Activated CD8-positive, alpha-beta memory T cell treated with anti-CD3 and anti-CD28 coated beads for 48 hours (primary cell): Measurements from ENCODE around the gene ATP8A2.
A peak's percentile ranks its signal among the peaks of the same experiment; 100 is the strongest.
"Not testable (repeated sequence)": the region's sequence is repeated elsewhere in the genome, so short reads cannot be mapped to it uniquely, and the experiment has no call there.

ENCODE experiments used
- DNase-seq, 3 experiments: peaks; one replicate each; pipeline ENCODE4 v3.0.0-alpha.2; 2020; ENCODE audit warnings: low read depth in 2 of 3, low spot score in 2 of 3

ATP8A2 gene

DNA sequence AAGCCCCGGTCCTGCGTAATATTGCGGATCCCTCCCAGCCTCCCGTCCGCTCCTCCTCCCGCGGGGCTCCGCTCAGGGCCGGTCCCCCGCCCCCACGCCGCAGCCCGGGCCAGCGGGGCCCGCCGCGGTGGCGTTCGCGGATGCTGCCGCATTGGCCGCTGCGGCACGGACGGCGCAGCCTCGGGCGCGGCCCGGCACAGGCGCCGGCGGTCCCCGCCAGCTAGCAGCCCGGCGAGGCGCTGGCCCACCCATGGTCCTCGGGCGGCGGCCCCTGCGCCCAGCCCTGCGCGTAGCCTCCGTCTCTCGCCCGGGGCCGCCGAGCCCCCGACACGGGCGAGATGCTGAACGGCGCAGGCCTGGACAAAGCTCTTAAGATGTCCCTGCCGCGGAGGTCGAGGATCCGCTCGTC is at the start of gene ATP8A2:
ATP8A2 (plus strand) TSS at position 100 of the 409 bp plus-strand sequence; CDS start at position 339, 239 bp downstream.
- DNase-seq: no peak

DNA sequence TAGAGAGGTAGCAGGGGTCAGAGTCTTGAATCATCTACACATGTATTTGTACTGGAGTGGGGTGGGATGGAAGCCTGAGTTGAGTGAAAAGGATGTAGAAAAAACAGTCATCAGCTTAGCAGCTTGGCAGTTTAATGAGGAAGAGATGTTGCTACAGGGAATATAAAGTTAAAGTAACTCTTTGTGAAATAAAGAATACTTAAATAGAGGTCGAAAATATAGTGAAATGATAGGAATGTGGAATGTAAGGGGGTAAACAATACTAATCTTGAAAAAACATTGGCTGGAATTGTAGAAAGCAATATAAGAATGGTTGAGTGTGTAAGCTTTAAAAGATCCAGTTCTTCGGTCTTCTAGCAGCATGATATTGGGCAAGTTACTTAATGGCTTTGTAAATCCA is 47.7 kb upstream of the ATP8A2 start:
- DNase-seq: no peak

DNA sequence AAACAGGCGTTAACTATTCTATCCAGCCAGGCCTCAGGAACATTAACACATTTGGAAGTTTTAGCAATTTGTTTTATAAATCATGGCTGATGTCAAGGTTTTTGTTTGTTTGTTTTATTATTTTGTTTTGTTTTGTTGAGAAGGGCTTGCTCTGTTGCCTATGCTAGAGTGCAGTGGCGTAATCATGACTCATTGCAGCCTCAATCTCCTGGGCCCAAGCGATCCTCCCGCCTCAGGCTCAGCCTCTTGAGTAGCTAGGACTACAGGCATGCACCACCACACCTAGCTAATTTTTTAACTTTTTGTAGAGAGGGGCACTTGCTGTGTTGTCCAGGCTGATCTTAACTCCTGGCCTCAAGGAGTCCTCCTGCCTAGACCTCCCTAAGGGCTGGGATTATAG is 42.1 kb upstream of the ATP8A2 start:
- DNase-seq: no peak

DNA sequence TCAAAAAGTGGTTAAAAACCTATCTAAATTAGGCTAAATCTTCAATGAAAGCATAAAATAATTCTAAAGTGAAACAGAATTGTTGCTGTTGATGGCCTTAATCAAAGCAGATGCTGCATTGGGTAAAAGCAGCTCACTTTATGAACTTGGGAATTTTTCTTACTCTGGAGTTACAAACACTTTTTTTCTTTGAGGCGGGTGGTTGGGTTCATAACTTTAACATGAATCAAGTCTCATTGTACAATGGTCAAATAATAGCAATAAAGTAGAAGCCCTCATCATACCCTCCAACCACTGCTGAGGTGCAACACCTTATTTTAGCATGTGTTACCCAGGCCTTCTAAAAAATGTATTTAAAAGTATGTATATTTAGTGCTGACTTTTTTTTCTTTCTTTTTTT is 41.2 kb upstream of the ATP8A2 start:
- no peak for DNase-seq

DNA sequence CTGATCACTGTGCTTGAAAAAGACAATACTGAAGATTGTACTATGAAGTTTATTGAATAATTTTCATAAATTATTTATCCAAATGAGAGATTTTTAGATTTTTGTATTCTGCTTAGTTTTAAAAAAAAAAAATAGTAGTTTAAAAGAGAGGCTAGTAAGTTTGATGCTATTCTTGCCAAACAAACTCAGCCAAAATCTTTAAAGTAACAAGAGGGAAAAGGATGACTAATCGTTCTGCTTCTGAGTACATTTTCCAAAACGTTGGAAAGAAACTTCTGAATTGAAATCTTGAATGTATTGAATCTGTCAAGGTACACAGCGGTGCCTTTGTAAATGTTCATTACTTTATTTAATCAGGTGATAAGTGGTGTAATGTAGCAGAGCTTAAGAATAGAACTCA is 35.9 kb upstream of the ATP8A2 start:
- no peak for DNase-seq

DNA sequence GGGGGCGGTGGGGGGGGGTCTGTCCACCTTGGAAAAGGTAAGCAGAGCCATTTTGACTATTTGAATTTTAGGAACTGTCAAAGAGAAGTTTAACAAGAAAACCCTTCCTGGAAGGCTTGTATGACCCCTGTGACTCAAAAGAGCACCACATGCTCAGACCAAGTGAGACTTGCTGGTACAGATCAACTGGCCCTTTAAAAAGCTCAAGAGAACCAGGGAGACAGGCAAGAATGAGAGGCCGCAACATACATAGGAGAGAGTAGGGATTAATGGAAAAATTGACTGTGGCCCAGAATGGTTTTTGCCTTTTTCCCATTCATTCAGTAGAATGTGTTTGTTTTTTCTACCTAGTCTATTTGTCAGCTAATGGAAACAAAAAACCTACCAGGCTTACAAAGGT is 26.2 kb upstream of the ATP8A2 start:
- DNase-seq: no peak

DNA sequence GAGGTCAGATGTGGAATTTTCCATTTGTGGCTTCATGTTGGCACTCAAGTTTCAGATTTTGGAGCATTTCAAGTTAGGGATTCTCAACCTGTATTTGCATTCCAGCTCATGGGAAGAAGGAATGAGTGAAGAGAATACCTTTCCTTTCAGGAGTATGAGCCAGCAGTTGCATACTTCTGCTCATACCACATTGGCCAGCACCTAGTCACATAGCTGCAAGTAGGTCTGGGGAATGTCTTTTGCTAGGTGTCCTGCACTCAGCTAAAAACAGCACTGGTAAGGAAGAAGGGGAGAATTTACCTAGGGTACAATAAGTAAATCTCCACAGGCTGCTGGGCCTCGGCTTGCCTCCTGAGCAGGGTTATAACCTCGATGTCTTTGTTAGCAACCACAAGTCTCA is 24.6 kb upstream of the ATP8A2 start:
- DNase-seq: no peak

DNA sequence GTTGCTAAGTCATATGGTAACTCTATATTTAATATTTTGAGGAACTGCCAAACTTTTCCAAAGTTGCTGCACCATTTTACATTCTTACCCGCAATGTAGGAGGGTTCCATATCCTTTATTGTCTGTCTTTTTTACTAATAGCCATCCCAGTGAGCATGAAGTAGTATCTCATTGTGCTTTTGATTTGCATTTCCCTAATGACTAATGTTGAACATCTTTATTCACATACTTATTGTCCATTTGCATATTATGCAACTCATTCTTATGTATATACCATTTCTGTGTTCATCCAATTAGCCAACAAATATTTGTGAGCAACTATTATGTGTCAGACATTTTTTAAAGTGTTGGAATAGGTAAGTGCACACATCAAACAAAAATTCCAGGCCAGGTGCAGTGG is 20.4 kb upstream of the ATP8A2 start:
- DNase-seq: no peak

DNA sequence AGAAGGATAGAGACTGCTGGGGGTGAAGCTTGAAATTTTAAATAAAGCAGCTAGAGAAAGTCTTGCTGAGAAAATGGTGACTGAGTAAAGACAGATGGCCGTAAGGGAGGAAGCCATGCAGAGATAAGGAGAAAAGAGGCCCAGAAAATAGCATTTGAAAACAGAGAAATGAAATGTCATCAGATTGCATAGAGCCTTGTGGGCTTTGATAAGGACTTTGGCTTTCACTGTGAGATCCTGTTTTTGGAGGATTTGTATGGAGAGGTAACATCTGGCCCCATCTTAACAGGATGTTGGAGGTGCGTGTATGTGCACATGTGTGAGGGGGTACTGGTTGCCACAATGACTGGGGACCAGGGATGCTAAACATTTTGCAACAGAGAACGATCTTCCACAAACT is 19.5 kb upstream of the ATP8A2 start:
- no peak for DNase-seq

DNA sequence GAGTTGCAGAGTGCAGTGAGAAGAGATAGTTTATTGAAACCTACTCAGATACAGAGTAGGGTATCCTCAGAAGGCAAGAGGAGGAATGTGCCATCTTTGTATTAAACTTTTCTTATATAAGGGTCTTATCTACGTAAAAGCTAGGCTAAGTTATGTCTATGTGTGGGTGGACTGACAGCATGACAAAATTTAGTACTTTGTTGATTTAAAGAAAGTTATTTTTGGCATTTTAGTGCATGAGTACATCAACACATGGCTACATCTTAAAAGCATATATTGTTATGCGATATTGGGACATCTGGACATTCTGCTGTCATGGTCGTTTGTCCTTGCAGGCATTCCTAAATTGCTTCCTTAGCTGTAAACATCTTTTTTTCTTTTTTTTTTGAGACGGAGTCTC is 19.0 kb upstream of the ATP8A2 start:
- no peak for DNase-seq

DNA sequence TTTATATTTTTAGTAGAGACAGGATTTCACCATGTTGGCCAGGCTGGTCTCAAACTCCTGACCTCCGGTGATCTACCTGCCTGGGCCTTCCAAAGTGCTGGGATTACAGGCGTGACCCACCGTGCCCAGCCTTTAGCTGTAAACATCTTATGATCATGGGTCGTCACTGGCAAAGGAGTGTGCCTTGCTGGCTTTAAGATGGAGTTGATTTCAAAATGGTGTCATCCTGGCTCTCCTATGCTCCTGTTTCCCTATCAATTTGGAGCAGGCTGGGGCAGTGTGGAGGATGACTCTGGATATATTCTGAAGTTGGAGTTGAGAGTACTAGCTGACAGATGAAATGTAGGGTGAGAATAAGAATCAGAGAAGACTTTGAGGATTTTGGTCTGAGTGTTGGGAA is 18.4 kb upstream of the ATP8A2 start:
- DNase-seq: no peak

DNA sequence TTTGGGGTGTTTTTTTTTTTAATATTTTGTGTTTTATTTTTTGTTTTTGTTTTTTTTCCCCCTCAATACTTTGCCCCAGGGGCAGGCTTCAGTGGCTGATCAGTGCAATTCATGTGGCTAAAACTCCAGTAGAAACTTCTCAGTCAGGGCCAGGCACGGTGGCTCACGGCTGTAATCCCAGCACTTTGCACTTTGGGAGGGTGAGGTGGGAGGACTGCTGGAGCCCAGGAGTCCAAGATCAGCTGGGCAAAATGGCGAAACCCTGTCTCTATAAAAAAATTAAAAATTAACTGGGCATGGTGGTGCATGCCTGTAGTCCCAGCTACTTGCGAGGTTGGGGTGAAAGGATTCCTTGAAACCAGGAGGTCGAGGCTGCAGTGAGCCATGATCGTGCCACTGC is 17.4 kb upstream of the ATP8A2 start:
- no peak for DNase-seq

DNA sequence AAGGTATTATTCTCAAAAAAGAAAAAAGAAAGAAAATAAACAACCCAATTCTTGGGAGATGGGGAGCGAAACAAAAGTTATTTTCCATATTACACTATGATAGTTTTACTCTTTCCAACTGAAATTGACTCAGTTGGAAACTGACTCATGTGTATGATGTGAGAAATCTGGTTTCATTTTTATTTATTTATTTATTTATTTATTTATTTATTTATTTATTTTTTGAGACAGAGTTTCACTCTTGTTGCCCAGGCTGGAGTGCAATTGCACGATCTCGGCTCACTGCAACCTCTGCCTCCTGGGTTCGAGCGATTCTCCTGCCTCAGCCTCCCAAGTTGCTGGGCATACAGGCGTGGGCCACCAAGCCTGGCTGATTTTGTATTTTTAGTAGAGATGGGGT is 11.3 kb upstream of the ATP8A2 start:
- DNase-seq: not testable (repeated sequence)

DNA sequence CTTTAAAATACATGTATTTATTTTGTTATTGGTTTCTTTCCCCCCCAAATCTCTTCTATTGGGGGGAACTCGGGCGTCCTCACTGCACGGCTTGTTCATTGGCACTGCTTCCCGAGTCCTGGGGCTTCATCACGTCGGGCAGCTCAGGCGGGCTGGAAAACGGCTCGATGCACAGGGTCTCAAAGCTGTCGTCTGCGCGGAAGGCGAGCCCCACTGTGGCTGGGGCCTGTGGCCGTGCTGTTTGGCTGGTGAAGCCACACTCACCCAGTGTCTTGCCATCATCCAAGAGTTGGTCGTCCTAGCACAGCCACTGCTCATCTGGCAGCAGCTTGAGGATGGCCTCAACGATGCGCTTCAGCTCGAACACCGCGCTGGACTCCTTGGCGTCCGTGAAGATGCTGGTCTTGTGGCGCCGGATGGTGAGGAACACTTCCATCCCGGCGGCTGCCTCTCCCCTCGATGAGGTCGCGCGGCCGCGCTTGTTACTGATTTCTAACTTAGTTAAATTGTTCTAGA is 6.0 kb upstream of the ATP8A2 start:
- DNase-seq: no peak

DNA sequence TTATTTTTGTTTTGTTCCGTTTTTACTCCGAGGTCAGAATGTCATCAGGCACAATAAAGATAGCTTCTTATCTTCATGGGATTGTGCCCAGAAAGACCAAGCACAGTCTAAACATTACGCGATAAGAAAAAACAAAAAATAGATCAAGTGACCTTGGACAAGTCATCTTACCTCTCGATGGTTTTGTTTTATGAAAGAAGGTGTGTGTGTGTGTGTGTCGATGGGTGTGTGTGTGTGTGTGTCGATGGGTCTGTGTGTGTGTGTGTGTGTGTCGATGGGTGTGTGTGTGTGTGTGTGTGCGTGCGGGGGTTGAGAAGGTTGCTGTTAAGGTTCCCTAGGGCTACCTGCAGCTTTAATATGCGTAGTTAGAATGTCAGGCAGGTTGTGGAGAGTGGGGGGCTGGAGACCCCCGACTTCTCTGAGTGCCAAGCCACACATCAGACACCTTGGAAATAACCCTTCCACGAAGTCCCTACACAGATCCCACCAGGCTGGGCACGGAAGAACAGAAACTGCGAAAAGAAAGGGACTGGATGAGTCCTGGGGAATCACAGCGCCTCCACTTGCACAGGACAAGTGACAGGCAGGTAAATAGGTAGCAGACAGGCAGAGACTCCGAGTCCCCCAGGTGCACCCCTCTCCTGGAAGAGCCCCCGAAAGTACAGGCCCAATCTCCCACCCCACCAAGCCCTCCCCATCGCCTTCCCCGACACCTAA is 458 bp upstream of the ATP8A2 start:
- DNase-seq: no peak

DNA sequence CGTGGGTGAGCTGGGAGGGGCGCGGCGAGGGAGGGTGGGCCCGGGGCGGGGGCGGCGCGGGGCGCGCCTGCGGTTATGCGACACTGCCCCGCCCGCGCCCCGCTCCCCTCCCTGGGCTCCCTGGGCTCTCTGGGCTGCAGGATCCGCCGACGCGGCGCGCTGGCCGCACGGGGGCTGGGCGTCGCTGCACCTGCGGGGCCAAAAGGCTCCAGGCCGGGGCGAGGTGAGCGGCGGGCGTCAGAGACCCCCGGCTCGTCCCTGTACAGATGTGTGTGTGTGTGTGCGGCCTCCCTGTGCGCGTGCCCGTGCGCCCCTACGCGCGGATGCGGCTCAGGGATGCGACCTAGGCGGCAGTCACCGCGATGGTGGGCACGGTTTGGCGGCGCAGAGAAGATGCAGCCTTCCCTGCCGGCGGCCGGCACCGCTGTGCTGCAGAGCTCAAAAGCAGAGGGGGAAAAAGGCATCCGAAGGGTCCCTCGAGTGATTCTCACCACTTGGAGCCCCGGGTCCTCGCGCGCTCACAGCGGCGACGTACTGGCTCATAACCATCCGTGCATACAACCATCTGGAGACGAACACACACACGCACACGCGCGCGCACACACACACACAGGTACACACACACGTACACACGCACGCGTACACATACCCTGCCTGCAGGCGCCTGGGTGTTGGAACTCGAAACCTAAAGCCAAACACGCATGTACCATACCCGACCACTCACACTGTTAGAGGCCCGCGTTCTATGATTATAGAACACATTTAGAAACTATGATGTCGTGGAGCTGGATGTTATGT is 709 bp downstream of the ATP8A2 start:
- no peak for DNase-seq

DNA sequence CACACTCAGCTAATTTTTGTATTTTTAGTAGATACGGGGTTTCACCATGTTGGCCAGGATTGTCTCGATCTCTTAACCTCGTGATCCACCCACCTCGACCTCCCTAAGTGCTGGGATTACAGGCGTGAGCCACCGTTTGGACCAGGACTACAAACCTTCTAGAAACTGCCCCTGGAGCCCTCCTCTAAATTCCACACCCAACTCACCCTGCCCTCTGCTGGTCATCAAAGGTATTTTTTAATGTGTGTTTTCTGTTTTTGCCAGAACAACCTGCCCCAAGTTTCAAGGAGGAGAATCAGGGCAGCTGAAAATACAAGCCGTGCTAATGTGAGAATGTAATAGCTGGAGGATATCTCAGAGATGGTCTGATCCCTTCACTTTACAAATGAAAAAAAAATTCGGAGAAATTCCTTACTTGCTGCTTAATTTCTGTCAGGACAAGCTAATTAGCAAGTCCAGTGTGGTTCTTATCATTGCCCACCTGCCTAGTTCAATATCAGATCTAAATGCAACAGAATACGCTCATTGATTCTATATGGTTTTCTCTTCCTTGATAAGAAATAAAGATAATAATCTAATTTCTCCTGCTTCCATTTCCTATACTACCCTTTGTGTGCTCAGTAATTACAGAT is 4.1 kb downstream of the ATP8A2 start:
- peak in 1 of 3 experiments; percentile 8 for DNase-seq

DNA sequence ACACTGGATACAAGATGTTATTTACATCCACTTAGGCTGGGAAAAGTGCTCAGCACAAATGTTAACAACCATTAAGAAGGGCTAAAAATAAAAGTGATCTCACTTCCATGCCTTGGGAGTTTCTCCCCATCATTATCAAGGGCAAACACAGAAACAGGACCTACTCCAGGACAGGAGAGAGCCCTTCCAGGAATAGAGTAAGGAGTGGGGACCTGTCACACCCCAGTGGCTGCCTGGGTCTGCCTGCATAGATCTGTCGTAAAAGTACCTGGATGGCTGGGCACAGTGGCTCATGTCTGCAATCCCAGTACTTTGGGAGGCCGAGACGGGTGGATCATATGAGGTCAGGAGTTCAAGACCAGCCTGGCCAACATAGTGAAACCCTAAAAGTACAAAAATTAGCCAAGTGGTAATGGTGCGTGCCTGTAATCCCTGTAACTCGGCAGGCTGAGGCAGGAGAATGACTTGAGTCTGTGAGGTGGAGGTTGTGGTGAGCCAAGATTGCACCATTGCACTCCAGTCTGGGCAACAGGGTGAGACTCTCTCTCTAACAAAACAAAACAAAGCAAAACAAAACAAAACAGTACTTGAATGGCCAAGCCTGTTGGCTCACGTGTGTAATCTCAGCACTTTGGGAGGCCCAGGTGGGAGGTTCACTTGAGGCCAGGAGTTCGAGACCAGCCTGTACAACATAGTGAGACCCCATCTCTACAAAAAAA is 5.6 kb downstream of the ATP8A2 start:
- no peak for DNase-seq

DNA sequence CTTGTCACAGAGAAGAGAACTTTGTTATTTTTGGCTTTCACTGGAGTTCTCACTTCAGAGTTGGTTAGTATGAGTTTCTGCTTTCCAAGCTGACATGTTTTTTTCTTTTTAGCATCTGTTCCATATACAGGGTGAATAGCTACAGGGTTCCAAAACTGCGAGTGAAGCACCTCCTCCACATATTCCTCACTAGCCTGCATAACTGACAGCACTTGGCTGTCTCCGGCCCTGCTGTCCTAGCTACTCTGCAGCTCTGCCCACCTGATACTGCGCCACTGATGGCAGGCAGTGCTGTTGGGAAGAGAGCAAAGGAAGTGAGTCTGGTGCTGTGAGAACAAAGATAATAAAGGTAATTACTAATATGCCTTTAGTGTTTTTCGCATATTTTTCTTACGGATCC is 6.8 kb downstream of the ATP8A2 start:
- DNase-seq: no peak

DNA sequence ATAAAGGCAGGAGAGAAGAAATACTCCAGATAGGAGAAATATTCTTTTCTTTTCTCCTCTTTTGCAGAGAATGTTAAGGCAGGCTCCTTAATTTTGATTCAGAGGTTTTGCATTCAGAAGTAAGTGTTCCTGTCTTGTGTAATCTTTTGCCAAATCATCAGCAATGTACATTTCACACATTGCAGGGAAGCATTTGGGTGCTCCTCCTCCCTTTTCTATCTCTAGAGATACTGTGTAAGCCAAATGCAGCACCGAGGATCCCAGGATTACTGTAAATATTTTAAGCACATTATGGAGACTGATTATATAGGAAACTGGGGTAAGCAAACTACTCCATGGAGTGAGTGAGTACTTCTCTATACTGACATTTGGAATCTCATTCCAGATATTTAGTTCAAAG is 7.2 kb downstream of the ATP8A2 start:
- DNase-seq: no peak

DNA sequence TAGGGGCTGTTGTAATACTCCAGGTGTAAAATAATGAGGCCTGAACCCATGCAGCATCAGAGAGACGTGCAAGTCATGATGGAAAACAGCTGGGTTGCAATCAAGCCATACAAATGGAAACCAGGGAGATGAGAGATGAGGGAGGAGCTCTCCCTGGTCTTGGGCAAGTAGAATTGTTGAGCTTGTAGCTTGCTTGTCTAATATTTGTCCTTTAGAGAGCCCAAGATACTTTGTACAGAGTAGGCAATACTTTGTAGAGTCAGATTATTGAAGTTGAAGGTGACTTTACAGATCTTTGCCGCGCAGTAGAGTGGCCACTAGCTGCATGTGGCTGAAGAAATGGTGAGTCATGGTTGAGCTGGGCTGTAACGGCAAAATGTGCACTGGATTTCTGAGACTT is 8.3 kb downstream of the ATP8A2 start:
- DNase-seq: no peak
